HepG2 (cell line): ENCODE results near the gene TNS1. TPM values are rescaled to one million over a fixed set of nuclear protein-coding genes. Genes with fewer than 3 reads are reported as not detected.

Source experiments
- CTCF ChIP-seq: sonication (generic); formaldehyde crosslinking; IDR thresholded peaks from 2 replicates; pipeline ENCODE4 v1.5.0; 2020; ENCODE audit warnings: mild to moderate bottlenecking, missing genetic modification reagents, moderate library complexity
- GABPB1 ChIP-seq: IDR thresholded peaks from 2 replicates; pipeline ENCODE4 v1.6.1; 2016; ENCODE audit warnings: mild to moderate bottlenecking, missing genetic modification reagents, moderate library complexity, missing compliant biosample characterization
- HMGXB4 ChIP-seq, 2 experiments: sonication (generic) in 1 of 2; formaldehyde crosslinking in 1 of 2; IDR thresholded peaks; 2 replicates each; pipeline versions ENCODE4 v1.4.0 to v1.6.1; 2018 to 2020; ENCODE audit warnings: missing genetic modification reagents in 2 of 2, borderline replicate concordance in 1 of 2, low read depth in 1 of 2, mild to moderate bottlenecking in 1 of 2, missing biosample characterization in 1 of 2
- MEIS1 ChIP-seq: sonication (generic); formaldehyde crosslinking; IDR thresholded peaks from 2 replicates; pipeline ENCODE4 v1.9.0; 2021; ENCODE audit warnings: mild to moderate bottlenecking, missing genetic modification reagents, moderate library complexity, borderline replicate concordance
- PATZ1 ChIP-seq: sonication (generic); formaldehyde crosslinking; IDR thresholded peaks from 2 replicates; pipeline ENCODE4 v1.4.0; 2020; ENCODE audit warnings: missing genetic modification reagents
- STAG1 ChIP-seq: sonication (generic); formaldehyde crosslinking; IDR thresholded peaks from 2 replicates; pipeline ENCODE4 v1.4.0; 2020; ENCODE audit warnings: missing genetic modification reagents
- ZNF318 ChIP-seq: sonication (generic); formaldehyde crosslinking; IDR thresholded peaks from 2 replicates; pipeline ENCODE4 v1.4.0; 2020; ENCODE audit warnings: mild to moderate bottlenecking, missing genetic modification reagents
- ZNF678 ChIP-seq: sonication (generic); formaldehyde crosslinking; IDR thresholded peaks from 2 replicates; pipeline ENCODE4 v1.4.0; 2020; ENCODE audit warnings: mild to moderate bottlenecking, missing genetic modification reagents
- polyA plus RNA-seq, 8 experiments: library from polyadenylated mRNA; depleted of rRNA in 3 of 8; stranded (reverse) in 7 of 8; unstranded in 1 of 8; fragments of >200 nt; fragmentation: Illumina TruSeq in 4 of 8; extraction: Trizol in 4 of 8; gene quantifications; 2 replicates each; pipeline versions ENCODE4 v1.2.1 to v1.2.3, GENCODE V29; 2011 to 2016; ENCODE audit warnings: low read depth in 4 of 8, missing spikeins in 1 of 8, mixed read lengths in 1 of 8; ENCODE audit not compliant: insufficient read depth in 1 of 8
- total RNA-seq, 5 experiments: library from RNA; depleted of rRNA; stranded (reverse); fragments of >200 nt; fragmentation: Illumina TruSeq; extraction: Trizol; gene quantifications; 2 replicates each; pipeline ENCODE4 v1.2.3, GENCODE V29; 2016; ENCODE audit warnings: low read depth in 1 of 5

Gene TNS1
- total and polyA plus RNA-seq, 2 of the 13 experiments (the other 11 are each of a cell fraction or from before 2014, with no cell fraction given) = 1.9 to 118 TPM

GRCh38 chr2:218034497-218035213, 31.9 kb upstream of the TNS1 start (continued):
- TF ChIP-seq STAG1 (CRISPR knock-in tag) (peak; percentile 37; the same call in 1 of the 2 replicates), ZNF318 (0 out of 2 replicates have a peak, but pooled peaks have one; percentile 38), PATZ1 (CRISPR knock-in tag) (0 out of 2 replicates have a peak, but pooled peaks have one; percentile 20), MEIS1 (CRISPR knock-in tag) (0 out of 2 replicates have a peak, but pooled peaks have one; percentile 25), HMGXB4 (CRISPR knock-in tag; IDR thresholded peaks at IDR 0.05; ENCODE audit: borderline replicate concordance in 1 of 2, low read depth in 1 of 2) (peak in 1 of 2 experiments; percentile 32; a peak in 1 of 4 replicates), ZNF678 (CRISPR knock-in tag) (0 out of 2 replicates have a peak, but pooled peaks have one; percentile 51), GABPB1 (CRISPR knock-in tag) (0 out of 2 replicates have a peak, but pooled peaks have one; percentile 31), CTCF (peak; percentile 67)
